ENCODE measurements around the gene GOLGA6A.

DNA sequence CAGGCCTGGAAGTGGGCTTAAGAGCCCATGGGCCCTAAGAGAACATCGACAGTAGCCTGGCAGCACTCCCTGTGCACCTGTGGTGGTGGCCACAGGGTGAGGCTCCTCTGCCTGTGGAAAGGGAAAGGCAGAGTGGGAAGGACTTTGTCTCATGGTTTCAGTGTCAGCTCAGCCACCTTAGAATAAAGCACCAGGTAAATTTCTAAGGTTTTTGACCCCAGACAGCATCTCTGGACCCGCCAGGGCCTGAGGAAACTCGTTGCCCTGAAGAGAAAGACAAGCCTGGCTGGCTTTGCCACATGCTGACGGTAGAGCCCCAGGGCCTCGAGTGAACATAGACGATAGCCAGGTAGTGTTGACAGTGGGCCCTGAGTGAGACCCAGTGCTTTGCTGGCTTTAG, 22.1 kb downstream of the GOLGA6A start:
- TF ChIP-seq, protein P1, sequence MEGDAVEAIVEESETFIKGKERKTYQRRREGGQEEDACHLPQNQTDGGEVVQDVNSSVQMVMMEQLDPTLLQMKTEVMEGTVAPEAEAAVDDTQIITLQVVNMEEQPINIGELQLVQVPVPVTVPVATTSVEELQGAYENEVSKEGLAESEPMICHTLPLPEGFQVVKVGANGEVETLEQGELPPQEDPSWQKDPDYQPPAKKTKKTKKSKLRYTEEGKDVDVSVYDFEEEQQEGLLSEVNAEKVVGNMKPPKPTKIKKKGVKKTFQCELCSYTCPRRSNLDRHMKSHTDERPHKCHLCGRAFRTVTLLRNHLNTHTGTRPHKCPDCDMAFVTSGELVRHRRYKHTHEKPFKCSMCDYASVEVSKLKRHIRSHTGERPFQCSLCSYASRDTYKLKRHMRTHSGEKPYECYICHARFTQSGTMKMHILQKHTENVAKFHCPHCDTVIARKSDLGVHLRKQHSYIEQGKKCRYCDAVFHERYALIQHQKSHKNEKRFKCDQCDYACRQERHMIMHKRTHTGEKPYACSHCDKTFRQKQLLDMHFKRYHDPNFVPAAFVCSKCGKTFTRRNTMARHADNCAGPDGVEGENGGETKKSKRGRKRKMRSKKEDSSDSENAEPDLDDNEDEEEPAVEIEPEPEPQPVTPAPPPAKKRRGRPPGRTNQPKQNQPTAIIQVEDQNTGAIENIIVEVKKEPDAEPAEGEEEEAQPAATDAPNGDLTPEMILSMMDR (conservative IDR thresholded peaks at IDR 0.05; ENCODE audit: low read length), result no peak
- no peak for TF ChIP-seq EZH2phosphoT487 (IDR thresholded peaks at IDR 0.05; ENCODE audit: borderline replicate concordance, low read depth, low read length)

Data from OCI-LY7 (cell line).